MM.1S (cell line): ENCODE results near the gene SMCO3.

Source experiments
- DNase-seq: peaks from one replicate; pipeline ENCODE4 v3.0.0-alpha.2; 2015
- H2AFZ ChIP-seq: fragments of 300-600 bp; sonication (generic); 2 replicates; pipeline ENCODE4 v1.6.0; 2016; ENCODE audit warnings: antibody characterized with exemption, low read length
- H3F3A ChIP-seq: fragments of 300-600 bp; sonication (generic); 2 replicates; pipeline ENCODE4 v1.6.1; 2016; ENCODE audit warnings: mild to moderate bottlenecking, antibody characterized with exemption, low read length, moderate library complexity, mixed read lengths; ENCODE audit not compliant: insufficient read depth
- H3K27ac ChIP-seq: fragments of 300-600 bp; sonication (generic); 2 replicates; pipeline ENCODE4 v1.5.1; 2016; ENCODE audit warnings: mild to moderate bottlenecking, low read length
- H3K27me3 ChIP-seq: fragments of 300-600 bp; sonication (generic); replicated peaks from 2 replicates; pipeline ENCODE4 v1.6.0; 2016; ENCODE audit warnings: low read length; ENCODE audit not compliant: insufficient read depth
- H3K36me3 ChIP-seq: fragments of 300-600 bp; sonication (generic); replicated peaks from 2 replicates; pipeline ENCODE4 v1.6.1; 2016; ENCODE audit warnings: mild to moderate bottlenecking, low read length, mixed read lengths; ENCODE audit not compliant: insufficient read depth
- H3K4me1 ChIP-seq: fragments of 300-600 bp; sonication (generic); 2 replicates; pipeline ENCODE4 v1.6.1; 2016; ENCODE audit warnings: low read length, mixed read lengths
- H3K4me2 ChIP-seq: fragments of 300-600 bp; sonication (generic); 2 replicates; pipeline ENCODE4 v1.6.0; 2016; ENCODE audit warnings: low read depth, low read length
- H3K4me3 ChIP-seq: fragments of 300-600 bp; sonication (generic); 2 replicates; pipeline ENCODE4 v1.5.1; 2016; ENCODE audit warnings: low read length, mixed read lengths
- H3K79me2 ChIP-seq: fragments of 300-600 bp; sonication (generic); 2 replicates; pipeline ENCODE4 v1.6.1; 2016; ENCODE audit warnings: mixed run types, low read length, mixed read lengths
- H3K9ac ChIP-seq: fragments of 300-600 bp; sonication (generic); 2 replicates; pipeline ENCODE4 v1.6.1; 2016; ENCODE audit warnings: low read length, mixed read lengths
- H3K9me2 ChIP-seq: fragments of 300-600 bp; sonication (generic); replicated peaks from 2 replicates; pipeline ENCODE4 v1.6.1; 2016; ENCODE audit warnings: mild to moderate bottlenecking, low read length, mixed read lengths; ENCODE audit not compliant: insufficient read depth
- H3K9me3 ChIP-seq: fragments of 300-600 bp; sonication (generic); replicated peaks from 2 replicates; pipeline ENCODE4 v1.6.1; 2016; ENCODE audit warnings: mild to moderate bottlenecking, low read length, mixed read lengths; ENCODE audit not compliant: insufficient read depth
- H4K20me1 ChIP-seq: fragments of 300-600 bp; sonication (generic); 2 replicates; pipeline ENCODE4 v1.6.1; 2016; ENCODE audit warnings: mild to moderate bottlenecking, low read length, moderate library complexity, mixed read lengths; ENCODE audit not compliant: insufficient read depth
- EZH2 ChIP-seq: fragments of 300-600 bp; sonication (generic); optimal IDR thresholded peaks from 2 replicates; pipeline ENCODE3; 2017; ENCODE audit warnings: low read depth, mild to moderate bottlenecking, antibody characterized with exemption, low read length, mixed read lengths
- EZH2phosphoT487 ChIP-seq: fragments of 300-600 bp; sonication (generic); IDR thresholded peaks from 2 replicates; pipeline ENCODE4 v1.6.1; 2018; ENCODE audit warnings: antibody characterized with exemption, low read length
- TF ChIP-seq, protein P1 (sequence below): fragments of 300-600 bp; sonication (generic); IDR thresholded peaks from 2 replicates; pipeline ENCODE4 v1.5.1; 2016; ENCODE audit warnings: antibody characterized with exemption, low read length, mixed read lengths

SMCO3 gene

DNA sequence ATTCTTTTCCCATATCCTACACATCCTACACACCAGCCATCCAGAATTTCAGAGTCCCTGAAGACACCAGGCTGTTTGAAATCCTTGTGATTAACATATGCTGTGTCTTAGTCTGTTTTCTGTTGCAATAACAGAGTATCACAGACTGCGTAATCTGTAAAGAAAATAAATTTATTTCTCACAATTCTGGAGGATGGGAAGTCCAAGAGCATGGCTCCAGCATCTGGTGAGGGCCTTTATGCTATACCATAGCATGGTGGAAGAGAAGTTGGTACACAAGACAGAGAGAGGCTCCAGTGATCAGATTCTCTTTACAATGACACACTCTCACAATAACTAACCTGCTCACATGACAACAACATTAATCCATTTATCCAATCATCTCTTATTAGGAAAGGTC lies 25.3 kb upstream of the SMCO3 start:
- Histone ChIP-seq H3K4me1 (no peaks in the 10 kb centered on the region), H3K79me2 (no peaks in the 10 kb centered on the region), H2AFZ (no peak overlapping the region), H3K27me3 (no peaks in the 10 kb centered on the region), H4K20me1 (no peaks in the 10 kb centered on the region), H3K36me3 (no peaks in the 10 kb centered on the region), H3K4me3 (no peak overlapping the region), H3K27ac (no peak overlapping the region), H3K4me2 (no peak overlapping the region), H3F3A (no peaks in the 10 kb centered on the region), H3K9me2 (no peaks in the 10 kb centered on the region), H3K9me3 (no peaks in the 10 kb centered on the region), H3K9ac (no peak overlapping the region)
- no peak for TF ChIP-seq EZH2
- TF ChIP-seq EZH2phosphoT487, result no peak
- TF ChIP-seq, protein P1, sequence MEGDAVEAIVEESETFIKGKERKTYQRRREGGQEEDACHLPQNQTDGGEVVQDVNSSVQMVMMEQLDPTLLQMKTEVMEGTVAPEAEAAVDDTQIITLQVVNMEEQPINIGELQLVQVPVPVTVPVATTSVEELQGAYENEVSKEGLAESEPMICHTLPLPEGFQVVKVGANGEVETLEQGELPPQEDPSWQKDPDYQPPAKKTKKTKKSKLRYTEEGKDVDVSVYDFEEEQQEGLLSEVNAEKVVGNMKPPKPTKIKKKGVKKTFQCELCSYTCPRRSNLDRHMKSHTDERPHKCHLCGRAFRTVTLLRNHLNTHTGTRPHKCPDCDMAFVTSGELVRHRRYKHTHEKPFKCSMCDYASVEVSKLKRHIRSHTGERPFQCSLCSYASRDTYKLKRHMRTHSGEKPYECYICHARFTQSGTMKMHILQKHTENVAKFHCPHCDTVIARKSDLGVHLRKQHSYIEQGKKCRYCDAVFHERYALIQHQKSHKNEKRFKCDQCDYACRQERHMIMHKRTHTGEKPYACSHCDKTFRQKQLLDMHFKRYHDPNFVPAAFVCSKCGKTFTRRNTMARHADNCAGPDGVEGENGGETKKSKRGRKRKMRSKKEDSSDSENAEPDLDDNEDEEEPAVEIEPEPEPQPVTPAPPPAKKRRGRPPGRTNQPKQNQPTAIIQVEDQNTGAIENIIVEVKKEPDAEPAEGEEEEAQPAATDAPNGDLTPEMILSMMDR, result no peak
- DNase-seq, result no peak

DNA sequence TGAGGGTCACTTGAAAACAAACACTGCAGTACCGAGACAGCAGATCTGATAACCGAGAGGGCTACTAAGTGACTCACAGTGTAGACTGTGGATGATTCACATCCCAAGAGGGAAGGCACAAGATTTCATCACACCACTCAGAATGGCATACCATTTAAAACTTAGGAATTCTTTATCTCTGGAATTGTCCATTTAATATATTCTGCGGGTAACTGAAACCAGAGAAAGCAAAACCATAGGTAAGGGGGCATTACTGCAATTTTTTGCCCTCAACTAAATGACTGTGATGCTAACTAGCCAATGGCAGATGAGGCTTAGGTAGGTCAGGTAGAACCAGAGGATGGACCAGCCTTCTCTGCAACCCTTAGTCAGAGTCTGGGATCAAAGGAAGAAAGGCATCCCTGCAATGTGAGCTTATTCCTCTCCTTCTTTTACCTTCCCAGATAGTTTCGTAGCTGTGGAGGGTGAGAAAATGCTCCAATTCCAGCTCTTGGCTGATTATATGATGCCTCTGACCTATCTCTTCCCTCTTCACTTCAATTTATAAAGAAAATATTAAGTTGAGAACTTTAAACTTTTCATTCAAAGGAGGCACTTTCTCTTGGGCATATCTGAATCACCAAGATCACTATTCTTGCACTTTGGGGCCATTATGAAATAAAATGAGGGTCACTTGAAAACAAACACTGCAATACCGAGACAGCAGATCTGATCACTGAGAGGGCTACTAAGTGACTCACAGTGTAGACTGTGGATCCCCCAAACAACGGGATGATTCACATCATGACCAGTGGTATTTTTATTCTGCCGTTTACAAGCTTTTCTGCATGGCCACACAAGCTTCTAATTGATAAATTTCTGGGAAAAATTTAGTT lies 22.6 kb upstream of the SMCO3 start:
- Histone ChIP-seq H3K27me3 (no peaks in the 10 kb centered on the region), H2AFZ (no peak overlapping the region), H3K9me3 (no peaks in the 10 kb centered on the region), H3K27ac (no peak overlapping the region), H3K9ac (no peak overlapping the region), H3K4me3 (no peak overlapping the region), H3K4me1 (no peaks in the 10 kb centered on the region), H3F3A (no peaks in the 10 kb centered on the region), H3K79me2 (no peaks in the 10 kb centered on the region), H3K36me3 (no peaks in the 10 kb centered on the region), H3K9me2 (no peaks in the 10 kb centered on the region), H4K20me1 (no peaks in the 10 kb centered on the region), H3K4me2 (no peak overlapping the region)
- no peak for DNase-seq
- TF ChIP-seq, protein P1, result no peak
- no peak for TF ChIP-seq EZH2
- TF ChIP-seq EZH2phosphoT487, result no peak

DNA sequence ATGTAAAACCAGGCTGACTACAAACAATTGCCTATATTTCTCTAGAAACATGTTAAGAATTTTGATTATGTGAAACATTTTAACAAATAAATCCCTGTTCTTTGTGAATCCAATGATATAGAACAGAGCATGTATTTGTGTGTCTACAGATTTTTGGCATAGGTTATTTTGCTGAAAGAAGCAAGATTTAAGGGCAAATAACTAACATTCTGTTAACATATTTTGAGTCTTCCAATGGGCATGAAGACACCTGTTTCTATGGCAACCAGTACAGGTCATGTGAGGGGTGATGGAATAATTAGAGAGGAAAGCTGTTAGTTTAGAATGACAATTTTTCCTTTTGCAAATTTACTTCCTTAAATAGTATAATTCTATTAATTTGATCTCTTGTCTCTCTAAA lies 20.5 kb upstream of the SMCO3 start:
- H3K79me2 ChIP-seq, result no peaks in the 10 kb centered on the region
- no peaks in the 10 kb centered on the region for H3K27me3 ChIP-seq
- H3K36me3 ChIP-seq, result no peaks in the 10 kb centered on the region
- no peaks in the 10 kb centered on the region for H3K9me2 ChIP-seq
- no peaks in the 10 kb centered on the region for H3K4me1 ChIP-seq
- no peak overlapping the region for H3K27ac ChIP-seq
- H3K9ac ChIP-seq, result no peak overlapping the region
- no peaks in the 10 kb centered on the region for H4K20me1 ChIP-seq
- no peaks in the 10 kb centered on the region for H3F3A ChIP-seq
- H3K9me3 ChIP-seq, result no peaks in the 10 kb centered on the region
- no peak for TF ChIP-seq EZH2phosphoT487
- TF ChIP-seq EZH2, result no peak
- TF ChIP-seq, protein P1, result no peak
- no peak overlapping the region for H3K4me3 ChIP-seq
- no peak for DNase-seq
- no peak overlapping the region for H3K4me2 ChIP-seq
- H2AFZ ChIP-seq, result no peak overlapping the region
